ENCODE results near the gene NIPSNAP3A. TPM values are rescaled to one million over a fixed set of nuclear protein-coding genes. Genes with fewer than 3 reads are reported as not detected.
A peak's percentile ranks its signal among the peaks of the same experiment; 100 is the strongest.

NIPSNAP3A gene
- total RNA-seq, 1 experiment from 2014 or later, result 25.3 TPM

GRCh38 chr9:104780796-104781395, 33.4 kb downstream of the NIPSNAP3A start:
- Histone ChIP-seq H3K4me1 (no peaks in the 10 kb centered on the region), H3K27me3 (no peaks in the 10 kb centered on the region; the same call in none of the 2 replicates), H3K4me3 (no peak overlapping the region), H3K36me3 (no peaks in the 10 kb centered on the region), H3K27ac (no peak overlapping the region), H3K9me3 (replicated peaks) (no peaks in the 10 kb centered on the region)
- DNase-seq, result peak in 1 of 2 experiments; percentile 43

GRCh38 chr9:104783588-104783987, 36.1 kb downstream of the NIPSNAP3A start:
- H3K4me1 ChIP-seq, result no peaks in the 10 kb centered on the region
- no peak overlapping the region for H3K27ac ChIP-seq
- no peaks in the 10 kb centered on the region for H3K36me3 ChIP-seq
- peaks cover 5% of the 10 kb centered on the region for H3K27me3 ChIP-seq
- no peaks in the 10 kb centered on the region for H3K9me3 ChIP-seq (replicated peaks)
- no peak for DNase-seq
- H3K4me3 ChIP-seq, result no peak overlapping the region

- no peak overlapping the region for H3K27ac ChIP-seq
- no peak overlapping the region for H3K4me3 ChIP-seq
- no peaks in the 10 kb centered on the region for H3K36me3 ChIP-seq
- DNase-seq, result no peak
- H3K9me3 ChIP-seq (replicated peaks), result no peaks in the 10 kb centered on the region
- peaks cover 5% of the 10 kb centered on the region for H3K27me3 ChIP-seq
- H3K4me1 ChIP-seq, result no peaks in the 10 kb centered on the region
Observed at GRCh38 chr9:104784098-104784497, 36.6 kb downstream of the NIPSNAP3A start.

GRCh38 chr9:104786293-104786692, 38.8 kb downstream of the NIPSNAP3A start:
- DNase-seq, result no peak
- Histone ChIP-seq H3K9me3 (replicated peaks) (no peaks in the 10 kb centered on the region), H3K27me3 (peaks cover 5% of the 10 kb centered on the region), H3K36me3 (no peaks in the 10 kb centered on the region), H3K4me3 (no peak overlapping the region), H3K27ac (no peak overlapping the region), H3K4me1 (no peaks in the 10 kb centered on the region; the same call in 1 of the 2 replicates)

GRCh38 chr9:104787306-104788015, 40.0 kb downstream of the NIPSNAP3A start:
- H3K27me3 ChIP-seq, result peaks cover 5% of the 10 kb centered on the region
- no peak overlapping the region for H3K4me3 ChIP-seq
- H3K9me3 ChIP-seq (replicated peaks), result no peaks in the 10 kb centered on the region
- no peaks in the 10 kb centered on the region for H3K36me3 ChIP-seq
- DNase-seq, result no peak
- peaks cover 2% of the 10 kb centered on the region; the same call in 1 of the 2 replicates for H3K4me1 ChIP-seq
- no peak overlapping the region for H3K27ac ChIP-seq

- no peak for DNase-seq
- Histone ChIP-seq H3K9me3 (replicated peaks) (no peaks in the 10 kb centered on the region), H3K4me1 (peaks cover 2% of the 10 kb centered on the region; the same call in 1 of the 2 replicates), H3K27me3 (peaks cover 5% of the 10 kb centered on the region), H3K36me3 (no peaks in the 10 kb centered on the region), H3K4me3 (no peak overlapping the region), H3K27ac (no peak overlapping the region)
Observed at GRCh38 chr9:104788251-104788650, 40.8 kb downstream of the NIPSNAP3A start.

- Histone ChIP-seq H3K9me3 (replicated peaks) (no peaks in the 10 kb centered on the region), H3K27me3 (peaks cover 4% of the 10 kb centered on the region; the same call in 1 of the 2 replicates), H3K4me3 (no peak overlapping the region), H3K4me1 (peaks cover 2% of the 10 kb centered on the region; the same call in 1 of the 2 replicates), H3K27ac (no peak overlapping the region), H3K36me3 (no peaks in the 10 kb centered on the region)
- no peak for DNase-seq
Observed at GRCh38 chr9:104794070-104794469, 46.6 kb downstream of the NIPSNAP3A start.

- no peaks in the 10 kb centered on the region for H3K36me3 ChIP-seq
Observed at GRCh38 chr9:104795082-104795481, 47.6 kb downstream of the NIPSNAP3A start.

GRCh38 chr9:104795857-104796256, 48.4 kb downstream of the NIPSNAP3A start:
- Histone ChIP-seq H3K4me3 (no peak overlapping the region), H3K27ac (no peak overlapping the region), H3K9me3 (replicated peaks) (no peaks in the 10 kb centered on the region), H3K4me1 (peaks cover 2% of the 10 kb centered on the region; the same call in 1 of the 2 replicates), H3K36me3 (no peaks in the 10 kb centered on the region), H3K27me3 (peaks cover 12% of the 10 kb centered on the region; the same call in 1 of the 2 replicates)
- DNase-seq, result no peak

More at GRCh38 chr9:104795082-104795481, 47.6 kb downstream of the NIPSNAP3A start:
- no peaks in the 10 kb centered on the region for H3K9me3 ChIP-seq (replicated peaks)
- H3K4me3 ChIP-seq, result no peak overlapping the region
- no peak overlapping the region for H3K27ac ChIP-seq
- H3K4me1 ChIP-seq, result peaks cover 2% of the 10 kb centered on the region; the same call in 1 of the 2 replicates
- peaks cover 7% of the 10 kb centered on the region; the same call in 1 of the 2 replicates for H3K27me3 ChIP-seq
- DNase-seq, result no peak

- Histone ChIP-seq H3K9me3 (replicated peaks) (no peaks in the 10 kb centered on the region), H3K4me1 (no peaks in the 10 kb centered on the region), H3K36me3 (no peaks in the 10 kb centered on the region), H3K4me3 (no peak overlapping the region), H3K27me3 (peaks cover 26% of the 10 kb centered on the region), H3K27ac (no peak overlapping the region)
- no peak for DNase-seq
Observed at GRCh38 chr9:104798209-104798995, 50.9 kb downstream of the NIPSNAP3A start.

GRCh38 chr9:104800068-104800785, 52.7 kb downstream of the NIPSNAP3A start:
- no peak for DNase-seq
- peaks cover 25% of the 10 kb centered on the region for H3K27me3 ChIP-seq
- H3K4me1 ChIP-seq, result no peaks in the 10 kb centered on the region
- H3K36me3 ChIP-seq, result no peaks in the 10 kb centered on the region
- H3K4me3 ChIP-seq, result no peak overlapping the region
- H3K27ac ChIP-seq, result no peak overlapping the region
- H3K9me3 ChIP-seq (replicated peaks), result no peaks in the 10 kb centered on the region

GRCh38 chr9:104802110-104802509, 54.6 kb downstream of the NIPSNAP3A start:
- Histone ChIP-seq H3K36me3 (no peaks in the 10 kb centered on the region), H3K27ac (no peak overlapping the region), H3K9me3 (replicated peaks) (no peaks in the 10 kb centered on the region), H3K4me1 (no peaks in the 10 kb centered on the region), H3K27me3 (peaks cover 22% of the 10 kb centered on the region), H3K4me3 (no peak overlapping the region)
- no peak for DNase-seq

GRCh38 chr9:104802906-104803305, 55.4 kb downstream of the NIPSNAP3A start:
- H3K27me3 ChIP-seq, result peaks cover 22% of the 10 kb centered on the region
- no peak overlapping the region for H3K4me3 ChIP-seq
- H3K9me3 ChIP-seq (replicated peaks), result no peaks in the 10 kb centered on the region
- no peaks in the 10 kb centered on the region for H3K4me1 ChIP-seq
- no peak overlapping the region for H3K27ac ChIP-seq
- no peaks in the 10 kb centered on the region for H3K36me3 ChIP-seq
- DNase-seq, result no peak

GRCh38 chr9:104805441-104805840, 58.0 kb downstream of the NIPSNAP3A start:
- Histone ChIP-seq H3K9me3 (replicated peaks) (no peaks in the 10 kb centered on the region), H3K4me3 (no peak overlapping the region), H3K27me3 (peaks cover 15% of the 10 kb centered on the region), H3K36me3 (no peaks in the 10 kb centered on the region), H3K4me1 (no peaks in the 10 kb centered on the region), H3K27ac (no peak overlapping the region)
- no peak for DNase-seq

Data from SJCRH30 (cell line).